Stimulated activated CD4-positive, alpha-beta T cell treated with anti-CD3 and anti-CD28 coated beads, Interleukin-1b, Interleukin-23, amount 100 ng/mL, for 4 hours (primary cell): Measurements from ENCODE around the gene ROBO1.
"Not testable (repeated sequence)": the region's sequence is repeated elsewhere in the genome, so short reads cannot be mapped to it uniquely, and the experiment has no call there.

Experiments
- DNase-seq, 2 donors: peaks; one replicate each; pipeline ENCODE4 v3.0.0-alpha.2; 2020; ENCODE audit warnings: low read depth in 2 of 2

Gene ROBO1

DNA sequence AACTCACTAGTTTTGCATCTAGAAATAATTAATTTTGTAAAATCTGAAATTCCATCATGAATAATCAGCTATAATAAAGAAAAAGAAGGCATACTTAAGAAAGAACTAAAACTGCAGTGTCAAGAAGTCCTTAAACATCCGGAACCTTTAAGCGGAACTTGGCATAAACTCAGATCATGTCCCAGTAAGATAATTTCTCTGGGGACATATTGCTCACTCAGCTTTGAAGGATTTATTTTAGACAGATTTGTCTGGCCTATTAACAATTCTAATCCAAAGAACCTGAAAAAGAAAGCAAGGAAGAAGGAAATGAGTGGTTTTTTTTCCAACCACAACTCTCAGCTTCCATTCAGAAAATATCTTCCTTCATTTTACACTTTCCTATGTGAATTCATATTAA, 850.3 kb downstream of the ROBO1 start:
- DNase-seq: no peak

- DNase-seq: no peak
Observed at GRCh38 chr3:78913711-78914110, 854.1 kb downstream of the ROBO1 start.

- no peak for DNase-seq
Observed at GRCh38 chr3:78912687-78913086, 855.1 kb downstream of the ROBO1 start.

GRCh38 chr3:78912259-78912658, 855.5 kb downstream of the ROBO1 start:
- DNase-seq: no peak

GRCh38 chr3:78911394-78911793, 856.4 kb downstream of the ROBO1 start:
- DNase-seq: no peak

- DNase-seq: no peak
Observed at GRCh38 chr3:78908236-78908635, 859.6 kb downstream of the ROBO1 start.

GRCh38 chr3:78907367-78907766, 860.4 kb downstream of the ROBO1 start:
- no peak for DNase-seq

DNA sequence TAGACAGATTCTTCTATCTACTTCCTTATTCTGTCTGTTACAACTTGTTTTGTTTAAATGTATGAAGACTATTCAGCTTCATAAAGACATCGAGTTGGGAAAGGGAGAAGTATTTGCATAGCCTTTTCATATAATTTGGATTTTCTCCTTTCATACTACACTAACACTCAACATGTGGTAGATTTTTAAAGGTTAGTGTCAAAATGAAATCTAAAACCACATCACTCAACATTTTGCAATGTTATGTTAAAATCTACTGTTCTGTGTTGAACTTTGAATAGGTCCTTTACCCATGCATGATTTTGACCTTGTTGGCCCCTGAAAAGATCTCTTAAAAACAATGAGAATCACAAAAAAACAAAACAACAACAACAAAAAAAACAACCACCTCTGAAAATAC, 860.9 kb downstream of the ROBO1 start:
- DNase-seq: no peak

DNA sequence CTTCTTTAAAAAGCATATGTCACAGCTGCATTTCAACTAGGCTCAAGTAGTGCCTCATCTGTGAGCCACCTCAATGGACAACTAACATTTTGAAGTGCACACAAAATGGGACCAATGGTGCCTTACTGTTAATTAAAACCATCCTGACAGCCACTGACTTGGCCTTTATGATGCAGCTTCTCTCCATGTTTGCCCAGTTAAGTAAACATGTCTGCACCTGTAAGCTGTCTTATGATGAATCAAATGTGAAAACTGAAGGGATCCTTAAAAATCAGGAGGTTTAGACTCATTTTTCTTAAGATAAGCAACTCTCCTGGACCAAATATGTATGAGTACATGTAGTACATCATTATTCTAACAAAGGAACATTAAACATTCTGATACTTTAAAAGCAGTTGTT, 861.6 kb downstream of the ROBO1 start:
- no peak for DNase-seq

DNA sequence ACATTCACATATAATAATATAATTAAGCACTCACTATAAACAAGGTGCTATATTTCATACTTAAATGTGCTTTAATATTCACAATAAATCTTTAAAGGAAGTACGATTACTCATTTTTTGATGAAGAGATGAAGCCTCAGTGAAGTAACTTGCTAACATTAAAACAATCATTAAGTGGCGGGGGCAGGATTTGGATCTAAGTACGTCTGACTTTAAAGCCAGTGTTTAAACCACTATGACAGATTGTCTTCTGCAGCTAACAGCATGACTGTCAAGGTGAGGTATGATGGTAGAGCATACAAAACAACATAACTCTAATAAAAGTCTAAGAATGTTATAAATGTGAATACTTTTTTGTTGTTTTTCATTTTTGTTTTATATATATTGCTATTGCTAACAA, 862.1 kb downstream of the ROBO1 start:
- DNase-seq: no peak

GRCh38 chr3:78901544-78901943, 866.3 kb downstream of the ROBO1 start:
- DNase-seq: no peak

DNA sequence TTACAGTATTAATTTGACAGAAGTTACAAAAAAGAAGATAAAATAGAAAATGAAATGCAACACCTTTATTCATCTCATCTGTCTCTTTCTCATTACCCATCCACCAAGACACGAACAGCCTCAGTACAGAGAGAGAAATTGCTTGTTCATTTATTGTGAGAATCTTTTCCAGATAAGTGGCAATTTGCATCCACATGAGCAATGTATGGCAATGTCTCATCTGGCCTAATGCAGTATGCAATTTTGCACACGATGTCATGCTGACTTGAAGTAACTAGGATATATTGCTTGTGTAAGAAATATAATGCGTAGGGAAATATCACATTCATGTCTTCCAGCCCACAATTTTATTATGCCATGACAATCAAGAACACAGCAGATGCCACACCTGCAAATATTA, 866.9 kb downstream of the ROBO1 start:
- no peak for DNase-seq

GRCh38 chr3:78900426-78900825, 867.4 kb downstream of the ROBO1 start:
- DNase-seq: no peak

GRCh38 chr3:78895528-78895927, 872.3 kb downstream of the ROBO1 start:
- DNase-seq: no peak

DNA sequence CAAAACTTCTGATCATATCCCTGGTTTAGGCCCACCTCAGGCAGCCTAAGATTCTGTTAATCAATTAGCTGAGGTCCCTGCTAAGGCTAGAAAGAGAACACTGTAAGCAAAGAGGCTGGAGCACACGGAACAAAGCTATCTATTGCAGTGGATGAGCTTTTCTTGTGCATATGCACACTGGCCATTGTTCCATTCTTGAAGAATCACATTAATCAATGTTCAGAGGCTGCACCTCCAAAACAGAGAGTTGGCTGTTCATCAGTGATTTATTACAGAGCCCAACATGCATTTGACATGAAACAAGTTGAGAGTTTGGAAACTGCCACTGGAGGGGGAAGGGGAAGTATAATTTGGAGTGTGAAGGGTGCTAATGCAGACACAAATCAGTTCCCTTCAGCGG, 873.0 kb downstream of the ROBO1 start:
- DNase-seq: no peak

DNA sequence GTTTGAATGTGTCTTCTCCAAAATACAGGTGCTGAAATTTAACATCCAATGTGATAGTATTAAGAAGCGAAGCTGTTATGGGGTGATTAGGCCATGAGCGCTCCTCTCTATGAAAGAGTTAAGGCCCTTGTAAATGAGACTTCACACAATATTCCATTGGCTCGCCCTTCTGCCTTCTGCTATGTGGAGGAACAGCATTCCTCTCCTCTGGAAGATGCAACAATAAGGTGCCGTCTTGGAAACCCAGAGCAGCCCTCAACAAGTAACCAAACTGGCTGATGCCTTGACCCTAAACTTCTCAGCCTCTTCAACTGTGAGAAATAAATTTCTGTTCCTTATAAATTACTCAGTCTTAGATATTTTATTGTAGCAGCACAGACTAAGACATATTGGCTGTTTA, 874.6 kb downstream of the ROBO1 start:
- DNase-seq: no peak

DNA sequence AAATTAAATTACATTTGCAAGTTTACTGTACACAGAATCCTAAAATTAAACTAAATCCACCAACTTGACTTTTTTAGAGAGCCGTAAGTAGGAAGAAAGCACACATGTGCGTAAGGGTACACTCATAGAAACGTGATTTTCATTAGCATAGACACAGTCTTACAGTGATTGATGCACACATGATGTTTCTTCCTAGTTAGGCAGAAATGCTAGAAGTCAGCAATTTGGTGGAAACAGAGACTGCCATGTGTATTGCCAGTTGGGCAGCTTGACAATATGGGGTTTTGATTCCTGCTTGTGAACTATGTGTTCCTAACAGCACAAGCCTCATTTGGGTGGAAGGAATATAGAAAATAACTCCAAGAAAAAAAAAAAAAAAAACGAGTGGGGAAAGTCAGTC, 878.5 kb downstream of the ROBO1 start:
- no peak for DNase-seq

GRCh38 chr3:78888635-78889034, 879.2 kb downstream of the ROBO1 start:
- no peak for DNase-seq

- no peak for DNase-seq
Observed at GRCh38 chr3:78887547-78888011, 880.2 kb downstream of the ROBO1 start.

- no peak for DNase-seq
Observed at GRCh38 chr3:78887029-78887428, 880.8 kb downstream of the ROBO1 start.

DNA sequence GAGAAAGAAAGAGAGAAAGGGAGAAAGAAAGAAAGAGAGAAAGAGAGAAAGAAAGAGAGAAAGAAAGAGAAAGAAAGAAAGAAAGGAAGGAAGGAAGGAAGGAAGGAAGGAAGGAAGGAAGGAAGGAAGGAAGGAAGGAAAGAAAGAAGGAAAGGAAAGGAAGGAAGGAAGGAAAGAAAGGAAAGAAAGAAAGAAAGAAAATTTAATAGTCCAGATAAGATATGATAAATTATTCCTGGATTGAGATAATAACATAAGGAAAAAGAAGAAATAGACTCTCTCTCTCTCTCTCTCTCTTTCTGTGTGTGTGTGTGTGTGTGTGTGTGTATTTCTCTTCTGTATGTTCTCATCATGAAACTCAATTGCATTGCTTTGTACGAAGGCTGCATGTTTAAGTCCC, 883.2 kb downstream of the ROBO1 start:
- not testable (repeated sequence) for DNase-seq

DNA sequence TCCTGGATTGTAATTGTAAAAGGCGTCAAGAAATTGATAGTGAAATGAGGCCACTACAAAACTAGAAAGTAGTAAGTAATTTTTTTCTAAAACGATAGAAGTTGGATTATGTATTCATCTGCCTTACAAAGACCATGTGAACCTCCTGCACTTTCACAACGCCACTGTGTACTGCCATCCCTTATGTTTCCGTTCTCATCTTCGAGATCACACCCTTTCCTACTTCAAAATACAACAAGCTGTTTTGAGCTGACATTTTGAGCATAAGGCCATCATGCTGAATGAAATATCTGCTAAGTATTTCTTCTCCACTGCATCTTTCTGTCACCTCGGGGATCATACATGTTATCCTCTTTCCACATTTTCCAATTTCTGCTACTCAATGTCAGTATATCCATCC, 885.5 kb downstream of the ROBO1 start:
- no peak for DNase-seq

- no peak for DNase-seq
Observed at GRCh38 chr3:78881501-78881900, 886.3 kb downstream of the ROBO1 start.

- no peak for DNase-seq
Observed at GRCh38 chr3:78880603-78881461, 887.0 kb downstream of the ROBO1 start.
